WERI-Rb-1 (cell line): ENCODE data around the gene LIN28B.

Experiments
- DNase-seq: peaks from one replicate; pipeline ENCODE4 v3.0.0-alpha.2; 2020
- H3K27ac ChIP-seq: fragments of 250-450 bp; sonication (Bioruptor Pico); 2 replicates; pipeline ENCODE4 v1.5.1; 2020; ENCODE audit warnings: mild to moderate bottlenecking, moderate library complexity
- H3K27me3 ChIP-seq: fragments of 250-450 bp; sonication (Bioruptor Pico); 2 replicates; pipeline ENCODE4 v1.5.1; 2021; ENCODE audit warnings: mild to moderate bottlenecking, low read depth, moderate library complexity; ENCODE audit not compliant: insufficient read depth, severe bottlenecking
- H3K36me3 ChIP-seq: fragments of 250-450 bp; sonication (Bioruptor Pico); 2 replicates; pipeline ENCODE4 v1.5.1; 2020; ENCODE audit warnings: mild to moderate bottlenecking, moderate library complexity
- H3K4me3 ChIP-seq: 2 replicates; pipeline ENCODE4 v1.5.1; 2011; ENCODE audit warnings: low read depth, mild to moderate bottlenecking, control low read depth, low read length
- H3K9me3 ChIP-seq: fragments of 250-450 bp; sonication (Bioruptor Pico); 2 replicates; pipeline ENCODE4 v1.5.1; 2021; ENCODE audit warnings: mild to moderate bottlenecking, moderate library complexity; ENCODE audit not compliant: severe bottlenecking
- CTCF ChIP-seq: IDR thresholded peaks from 2 replicates; pipeline ENCODE4 v1.5.1; 2011; ENCODE audit warnings: low read depth, mild to moderate bottlenecking, control low read depth, inconsistent platforms, low read length

Gene LIN28B

GRCh38 chr6:104959026-104959858 lies 2.3 kb downstream of the LIN28B start:
- Histone ChIP-seq H3K27ac (no peak overlapping the region), H3K4me3 (no peak overlapping the region), H3K27me3 (no peaks in the 10 kb centered on the region), H3K36me3 (no peaks in the 10 kb centered on the region), H3K9me3 (no peaks in the 10 kb centered on the region)
- DNase-seq = no peak
- TF ChIP-seq CTCF = no peak

GRCh38 chr6:104969108-104969507 lies 12.2 kb downstream of the LIN28B start:
- Histone ChIP-seq H3K9me3 (no peaks in the 10 kb centered on the region), H3K36me3 (no peaks in the 10 kb centered on the region), H3K27ac (no peak overlapping the region), H3K4me3 (no peak overlapping the region), H3K27me3 (no peaks in the 10 kb centered on the region)
- TF ChIP-seq CTCF = no peak
- no peak for DNase-seq

GRCh38 chr6:104969785-104970581 lies 13.1 kb downstream of the LIN28B start:
- H3K4me3 ChIP-seq = no peak overlapping the region
- no peaks in the 10 kb centered on the region for H3K27me3 ChIP-seq
- H3K27ac ChIP-seq = no peak overlapping the region
- H3K36me3 ChIP-seq = no peaks in the 10 kb centered on the region
- H3K9me3 ChIP-seq = no peaks in the 10 kb centered on the region
- no peak for DNase-seq
- no peak for TF ChIP-seq CTCF

- no peaks in the 10 kb centered on the region for H3K9me3 ChIP-seq
- H3K27me3 ChIP-seq = no peaks in the 10 kb centered on the region
- no peak for TF ChIP-seq CTCF
- no peak for DNase-seq
- H3K27ac ChIP-seq = no peak overlapping the region
- no peaks in the 10 kb centered on the region for H3K36me3 ChIP-seq
- H3K4me3 ChIP-seq = no peak overlapping the region
These were observed 16.5 kb downstream of the LIN28B start for GRCh38 chr6:104973404-104973803.

GRCh38 chr6:104983296-104983695 lies 26.4 kb downstream of the LIN28B start:
- no peak overlapping the region for H3K27ac ChIP-seq
- H3K9me3 ChIP-seq = no peaks in the 10 kb centered on the region
- no peak for TF ChIP-seq CTCF
- no peak overlapping the region for H3K4me3 ChIP-seq
- H3K36me3 ChIP-seq = no peaks in the 10 kb centered on the region
- no peak for DNase-seq
- H3K27me3 ChIP-seq = no peaks in the 10 kb centered on the region
